Choroid plexus epithelial cell (primary cell): ENCODE data around the gene S1PR3.

ENCODE experiments used
- DNase-seq: peaks from one replicate; pipeline ENCODE4 v3.0.0-alpha.2; 2010; ENCODE audit warnings: low read depth
- H3K4me3 ChIP-seq: 2 replicates; pipeline ENCODE4 v1.5.1; 2011; ENCODE audit warnings: low read depth, mild to moderate bottlenecking, control low read depth, low read length, moderate library complexity
- CTCF ChIP-seq: conservative IDR thresholded peaks from 2 replicates; pipeline ENCODE4 v1.5.1; 2011; ENCODE audit warnings: low read depth, mild to moderate bottlenecking, control low read depth, inconsistent platforms, low read length, moderate library complexity

S1PR3 gene

GRCh38 chr9:89000371-89000781, 9.1 kb downstream of the S1PR3 start:
- no peak overlapping the region for H3K4me3 ChIP-seq
- DNase-seq = no peak
- TF ChIP-seq CTCF = no peak

DNA sequence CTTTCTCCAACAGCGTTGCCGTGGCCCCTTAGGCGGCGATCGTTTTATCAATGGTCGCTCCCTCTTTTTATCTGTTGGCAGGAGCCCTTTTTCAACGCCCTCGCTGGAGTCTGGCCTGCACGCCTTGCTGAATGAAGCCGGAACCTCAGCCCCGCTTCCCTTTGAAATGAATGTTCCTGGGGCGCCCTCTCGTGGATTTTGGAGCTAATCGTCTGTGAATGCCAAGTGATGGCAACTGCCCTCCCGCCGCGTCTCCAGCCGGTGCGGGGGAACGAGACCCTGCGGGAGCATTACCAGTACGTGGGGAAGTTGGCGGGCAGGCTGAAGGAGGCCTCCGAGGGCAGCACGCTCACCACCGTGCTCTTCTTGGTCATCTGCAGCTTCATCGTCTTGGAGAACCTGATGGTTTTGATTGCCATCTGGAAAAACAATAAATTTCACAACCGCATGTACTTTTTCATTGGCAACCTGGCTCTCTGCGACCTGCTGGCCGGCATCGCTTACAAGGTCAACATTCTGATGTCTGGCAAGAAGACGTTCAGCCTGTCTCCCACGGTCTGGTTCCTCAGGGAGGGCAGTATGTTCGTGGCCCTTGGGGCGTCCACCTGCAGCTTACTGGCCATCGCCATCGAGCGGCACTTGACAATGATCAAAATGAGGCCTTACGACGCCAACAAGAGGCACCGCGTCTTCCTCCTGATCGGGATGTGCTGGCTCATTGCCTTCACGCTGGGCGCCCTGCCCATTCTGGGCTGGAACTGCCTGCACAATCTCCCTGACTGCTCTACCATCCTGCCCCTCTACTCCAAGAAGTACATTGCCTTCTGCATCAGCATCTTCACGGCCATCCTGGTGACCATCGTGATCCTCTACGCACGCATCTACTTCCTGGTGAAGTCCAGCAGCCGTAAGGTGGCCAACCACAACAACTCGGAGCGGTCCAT, 10.0 kb downstream of the S1PR3 start:
- no peak overlapping the region for H3K4me3 ChIP-seq

DNA sequence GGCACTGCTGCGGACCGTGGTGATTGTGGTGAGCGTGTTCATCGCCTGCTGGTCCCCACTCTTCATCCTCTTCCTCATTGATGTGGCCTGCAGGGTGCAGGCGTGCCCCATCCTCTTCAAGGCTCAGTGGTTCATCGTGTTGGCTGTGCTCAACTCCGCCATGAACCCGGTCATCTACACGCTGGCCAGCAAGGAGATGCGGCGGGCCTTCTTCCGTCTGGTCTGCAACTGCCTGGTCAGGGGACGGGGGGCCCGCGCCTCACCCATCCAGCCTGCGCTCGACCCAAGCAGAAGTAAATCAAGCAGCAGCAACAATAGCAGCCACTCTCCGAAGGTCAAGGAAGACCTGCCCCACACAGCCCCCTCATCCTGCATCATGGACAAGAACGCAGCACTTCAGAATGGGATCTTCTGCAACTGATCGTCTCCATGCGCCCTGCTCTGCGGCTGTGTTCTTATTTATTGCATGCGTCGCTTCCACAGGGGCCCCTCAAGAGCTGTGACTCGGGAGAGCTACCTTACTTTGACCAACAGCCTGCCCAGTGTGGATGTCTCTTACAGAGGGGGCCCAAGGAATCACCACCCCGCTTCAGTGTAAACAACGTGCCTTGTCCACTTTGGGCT, 10.8 kb downstream of the S1PR3 start:
- H3K4me3 ChIP-seq = no peak overlapping the region
- DNase-seq = no peak
- no peak for TF ChIP-seq CTCF

More for the DNA sequence above, 10.0 kb downstream of the S1PR3 start:
- TF ChIP-seq CTCF = peak; percentile 85
- DNase-seq = peak; percentile 92

- no peak overlapping the region for H3K4me3 ChIP-seq
- no peak for DNase-seq
- TF ChIP-seq CTCF = no peak
Observed at GRCh38 chr9:89002987-89003386, 11.7 kb downstream of the S1PR3 start.

DNA sequence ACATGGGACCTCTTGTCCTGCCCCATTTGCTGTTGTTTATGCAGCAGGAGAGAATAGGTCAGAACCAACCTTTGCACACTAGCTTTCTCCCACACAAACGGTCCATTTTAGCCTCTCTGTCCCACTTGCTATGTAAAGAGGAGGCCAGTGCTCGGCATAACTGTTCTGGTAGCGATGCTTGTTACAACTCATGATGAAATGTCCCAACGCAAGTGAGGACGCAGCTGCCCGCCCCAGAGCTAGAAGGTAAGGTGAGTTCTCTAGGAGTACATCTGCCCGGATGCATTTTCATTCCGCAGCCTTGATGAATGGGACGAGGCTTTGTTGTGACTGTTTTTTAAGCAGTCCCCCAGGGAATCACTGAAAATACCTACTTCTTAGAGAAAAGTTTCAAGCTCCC, 14.1 kb downstream of the S1PR3 start:
- DNase-seq = no peak
- H3K4me3 ChIP-seq = no peak overlapping the region
- TF ChIP-seq CTCF = no peak

GRCh38 chr9:89006267-89006666, 15.0 kb downstream of the S1PR3 start:
- TF ChIP-seq CTCF = no peak
- DNase-seq = no peak
- no peak overlapping the region for H3K4me3 ChIP-seq
